GM21447 (cell line): Measurements from ENCODE around the gene PEPD.

Experiments
- ATAC-seq: cut with Tn5 transposase; IDR thresholded peaks from one replicate; pipeline ENCODE4 v1.9.1; 2021; ENCODE audit not compliant: unreplicated experiment

The PEPD gene

GRCh38 chr19:33546656-33547055 is 25.1 kb upstream of the PEPD start:
- ATAC-seq = no peak

GRCh38 chr19:33545217-33545981 is 23.8 kb upstream of the PEPD start:
- ATAC-seq = no peak

GRCh38 chr19:33535226-33535625 is 13.6 kb upstream of the PEPD start:
- no peak for ATAC-seq

GRCh38 chr19:33532859-33533460 is 11.4 kb upstream of the PEPD start:
- no peak for ATAC-seq

GRCh38 chr19:33530842-33531241 is 9.3 kb upstream of the PEPD start:
- ATAC-seq = no peak

- no peak for ATAC-seq
Observed at GRCh38 chr19:33530296-33530695, 8.7 kb upstream of the PEPD start.

- no peak for ATAC-seq
Observed at GRCh38 chr19:33529094-33529676, 7.6 kb upstream of the PEPD start.

- ATAC-seq = no peak
Observed at GRCh38 chr19:33528404-33528803, 6.8 kb upstream of the PEPD start.

GRCh38 chr19:33527125-33527524 is 5.5 kb upstream of the PEPD start:
- no peak for ATAC-seq

- ATAC-seq = no peak
Observed at GRCh38 chr19:33524024-33524664, 2.6 kb upstream of the PEPD start.

- no peak for ATAC-seq
Observed at GRCh38 chr19:33523167-33523566, 1.6 kb upstream of the PEPD start.

GRCh38 chr19:33522371-33522662 is 726 bp upstream of the PEPD start:
- ATAC-seq = no peak

GRCh38 chr19:33520844-33521479 is 629 bp downstream of the PEPD start:
- no peak for ATAC-seq

GRCh38 chr19:33520048-33520643 is 1.4 kb downstream of the PEPD start:
- ATAC-seq = no peak

- no peak for ATAC-seq
Observed at GRCh38 chr19:33519416-33519815, 2.2 kb downstream of the PEPD start.

GRCh38 chr19:33518541-33518940 is 3.0 kb downstream of the PEPD start:
- no peak for ATAC-seq

GRCh38 chr19:33517922-33518321 is 3.7 kb downstream of the PEPD start:
- no peak for ATAC-seq

- no peak for ATAC-seq
Observed at GRCh38 chr19:33515921-33516320, 5.7 kb downstream of the PEPD start.

GRCh38 chr19:33514885-33515551 is 6.6 kb downstream of the PEPD start:
- ATAC-seq = no peak

- no peak for ATAC-seq
Observed at GRCh38 chr19:33513424-33513823, 8.2 kb downstream of the PEPD start.
